Kidney tubule cell (primary cell): ENCODE data around the gene SPPL3.

Experiments used
- DNase-seq: peaks from one replicate; pipeline ENCODE4 v3.0.0-alpha.2; 2018; ENCODE audit warnings: low spot score

SPPL3 gene

DNA sequence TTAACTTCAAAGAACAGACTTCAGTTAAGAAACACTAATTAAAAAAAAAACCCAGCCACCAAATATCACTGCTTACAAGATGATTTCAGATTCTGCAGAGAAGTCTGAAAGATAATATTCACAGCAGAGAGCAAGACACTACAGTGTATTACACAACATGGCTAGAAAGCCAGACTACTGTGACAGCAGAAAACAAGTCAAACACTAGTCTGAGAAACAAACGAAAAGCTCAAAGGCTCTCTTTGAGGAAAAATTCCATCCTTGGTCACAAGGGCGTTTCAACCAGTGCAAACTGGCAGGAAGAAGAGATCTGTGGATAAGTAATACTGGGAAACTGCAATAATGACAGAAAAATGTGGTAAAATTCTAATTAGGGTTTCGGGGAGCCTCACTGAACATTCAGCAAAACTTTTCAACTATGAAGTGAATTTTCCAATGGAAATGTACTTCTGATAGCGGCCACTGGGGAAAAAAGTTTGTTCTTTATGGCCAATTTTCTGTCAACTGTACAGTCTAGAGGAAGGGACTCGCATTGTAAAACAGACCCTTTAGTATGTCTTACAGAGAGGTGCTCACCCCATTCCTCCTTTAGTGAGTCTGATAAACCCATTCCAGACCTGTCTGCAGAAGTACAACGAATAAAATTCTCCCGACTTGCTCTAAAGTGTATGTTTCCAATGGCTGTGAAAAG, 128.2 kb downstream of the SPPL3 start:
- no peak for DNase-seq

DNA sequence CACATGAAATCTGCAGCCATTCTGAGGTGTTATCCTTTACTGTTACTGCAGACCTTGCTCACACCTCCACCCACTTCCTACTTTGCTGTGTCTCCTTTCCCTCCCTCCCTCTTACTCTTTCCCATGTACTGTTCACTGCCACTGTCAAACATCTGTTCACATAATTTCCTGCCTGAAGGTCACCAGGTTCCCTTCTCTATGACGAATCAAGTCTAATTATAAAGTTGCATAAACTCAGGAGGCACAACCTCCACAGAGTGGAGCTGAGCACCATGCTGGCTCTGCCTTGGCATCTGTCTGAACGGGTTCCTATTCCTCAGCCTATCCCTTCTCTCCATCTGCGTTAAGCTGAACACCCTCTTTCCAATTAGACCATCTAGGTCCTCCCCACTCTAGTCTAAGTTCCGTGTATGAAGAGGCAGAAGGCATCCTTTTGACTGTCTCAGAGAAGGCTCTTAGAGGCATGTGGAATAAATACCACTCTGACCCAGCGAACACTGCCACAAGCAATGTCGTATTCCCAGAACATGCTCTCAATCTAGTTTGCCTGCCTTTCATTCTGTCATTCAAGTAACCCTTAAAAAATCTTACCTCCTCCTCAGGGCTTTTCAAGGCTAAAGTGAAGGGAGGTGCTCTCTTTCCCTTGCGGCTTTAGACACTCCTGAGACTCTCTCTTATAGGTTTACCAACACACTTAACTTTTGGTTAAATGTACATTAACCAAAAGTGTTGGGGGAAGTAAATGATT, 129.8 kb downstream of the SPPL3 start:
- no peak for DNase-seq

DNA sequence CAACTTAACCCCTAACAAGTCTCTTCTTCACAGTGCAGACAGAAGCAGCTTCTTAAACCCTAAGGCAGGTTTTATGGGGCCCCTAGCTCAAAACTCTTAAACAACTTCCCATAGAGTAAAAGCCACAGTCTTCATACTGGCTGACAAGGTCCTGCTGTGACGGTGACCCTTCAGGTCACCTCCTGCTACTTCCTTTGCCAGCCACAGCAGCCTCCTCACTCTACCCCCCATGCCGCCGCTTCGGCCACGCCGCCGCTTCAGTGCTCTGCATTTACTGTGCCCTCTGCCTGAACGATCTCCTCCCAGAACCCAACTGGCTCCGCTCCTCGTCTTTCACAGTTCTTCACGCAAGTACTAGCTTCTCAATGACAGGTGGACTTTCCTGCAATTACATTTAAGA, 133.1 kb downstream of the SPPL3 start:
- no peak for DNase-seq

DNA sequence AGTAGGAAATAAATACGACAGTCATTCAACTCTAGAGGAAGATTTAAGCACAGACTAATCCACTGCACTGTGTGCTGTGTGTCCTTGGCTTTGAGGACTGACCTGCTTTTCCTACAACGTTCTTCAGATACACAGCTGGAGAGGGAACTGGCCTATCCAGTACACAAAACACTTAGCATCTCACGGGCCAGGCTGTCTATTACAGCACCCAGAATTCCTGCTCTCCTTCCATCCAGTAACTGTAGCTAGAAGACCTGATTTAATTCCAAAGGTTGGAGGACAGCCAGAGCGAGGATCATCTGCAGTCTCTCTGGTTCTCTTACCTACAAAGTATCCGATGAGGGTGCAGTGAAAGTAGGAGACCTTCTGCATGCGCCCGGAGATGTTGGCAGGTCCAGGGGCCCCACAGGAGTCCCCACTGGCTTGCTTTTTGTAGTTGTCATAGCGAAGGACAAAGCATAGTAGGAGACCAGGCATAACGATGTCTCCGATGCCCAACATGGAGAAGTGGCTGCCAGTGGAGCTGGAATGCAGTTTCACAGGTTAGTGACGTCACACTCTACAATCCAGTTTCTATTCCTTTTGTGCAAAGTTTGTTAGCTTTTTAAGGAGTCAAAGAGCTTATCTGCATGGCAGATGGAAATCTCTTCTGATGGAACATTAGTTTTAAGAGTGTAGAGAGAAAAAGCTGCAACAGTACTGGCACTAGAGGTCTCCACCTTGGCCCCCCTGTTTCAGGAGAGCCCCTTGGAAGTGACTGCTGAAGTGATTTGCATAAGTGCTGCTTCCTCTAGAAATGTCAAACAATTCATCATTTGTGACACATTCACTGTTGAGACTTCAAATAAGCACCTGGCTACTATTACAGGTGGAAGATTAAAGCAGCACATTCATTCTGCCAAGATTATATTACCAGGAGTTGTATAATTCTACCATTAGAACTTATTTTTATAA, 136.8 kb downstream of the SPPL3 start:
- DNase-seq: no peak

DNA sequence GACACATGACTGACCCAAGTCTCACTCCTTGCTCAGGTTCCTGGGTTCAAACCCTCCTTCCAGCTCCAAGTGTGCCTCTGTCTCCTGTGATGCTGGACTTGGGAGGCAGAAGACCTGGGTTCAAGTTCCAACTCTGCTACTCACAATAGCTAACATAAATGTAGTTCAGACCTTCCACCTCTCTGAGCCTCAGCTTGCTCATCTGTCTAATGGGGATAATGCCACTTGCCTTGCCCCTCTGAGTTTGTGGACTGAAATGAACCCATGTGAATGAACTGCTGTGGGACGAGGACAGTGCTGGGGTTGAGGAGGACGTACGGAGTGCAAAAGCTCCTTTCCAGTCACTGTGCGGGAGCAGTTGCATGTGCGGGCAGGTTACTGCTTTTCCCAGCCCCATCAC, 137.6 kb downstream of the SPPL3 start:
- no peak for DNase-seq

DNA sequence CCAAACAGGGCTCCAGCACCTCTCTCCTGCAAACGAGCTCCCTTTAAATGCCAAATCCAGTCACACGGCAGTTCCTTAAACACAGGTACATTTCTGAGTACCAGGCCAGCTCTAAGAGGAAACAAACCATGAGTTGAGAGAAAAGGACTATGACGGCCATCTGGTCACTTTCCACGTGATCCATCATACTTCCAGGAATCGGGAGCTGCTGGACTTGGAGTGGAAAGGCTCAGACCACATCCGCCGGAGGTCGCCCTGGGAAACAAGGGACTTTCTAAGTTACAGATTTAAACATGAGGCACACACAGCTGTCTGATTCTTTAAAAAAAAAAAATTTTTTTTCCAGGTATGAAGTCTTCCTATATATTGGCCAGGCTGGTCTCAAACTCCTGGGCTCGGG, 139.3 kb downstream of the SPPL3 start:
- DNase-seq: no peak

DNA sequence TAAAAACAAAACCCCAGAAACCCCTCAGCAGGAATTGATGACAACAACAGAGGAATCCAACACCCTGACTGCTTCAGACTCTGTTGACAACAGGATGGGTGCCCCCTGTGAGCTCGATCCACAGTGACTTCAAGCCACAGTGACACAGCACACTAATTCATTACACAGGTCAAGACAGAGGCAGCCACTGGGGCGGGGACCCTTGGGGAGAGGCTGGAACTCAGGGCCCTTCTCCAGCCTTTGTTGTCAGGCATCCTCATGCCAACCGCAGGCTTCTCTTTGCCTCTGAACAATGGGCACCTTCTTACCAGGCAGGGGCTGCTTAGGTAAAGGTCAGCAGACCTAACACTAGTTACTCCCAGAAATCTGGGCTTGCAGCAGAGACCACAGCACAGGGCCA, 140.9 kb downstream of the SPPL3 start:
- no peak for DNase-seq

DNA sequence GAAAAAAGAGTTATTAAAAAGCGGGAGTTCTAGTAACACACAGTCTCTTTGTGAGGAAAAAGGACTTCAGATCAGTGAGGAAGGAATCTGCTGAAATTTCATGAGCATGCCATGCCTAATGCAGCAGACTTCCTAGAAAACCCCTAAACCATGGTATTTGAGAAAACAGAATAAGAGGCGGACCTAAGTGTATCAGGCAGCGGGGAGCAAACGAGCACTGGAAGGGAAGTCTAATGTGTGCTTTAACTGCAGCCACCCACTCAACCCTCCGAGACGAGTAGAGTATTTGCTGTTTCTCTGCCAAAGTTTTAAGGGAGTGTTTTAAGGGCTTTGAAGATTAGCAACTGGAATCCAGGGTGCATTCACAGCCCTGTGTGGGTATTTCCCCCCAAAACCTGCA, 142.1 kb downstream of the SPPL3 start:
- DNase-seq: no peak

DNA sequence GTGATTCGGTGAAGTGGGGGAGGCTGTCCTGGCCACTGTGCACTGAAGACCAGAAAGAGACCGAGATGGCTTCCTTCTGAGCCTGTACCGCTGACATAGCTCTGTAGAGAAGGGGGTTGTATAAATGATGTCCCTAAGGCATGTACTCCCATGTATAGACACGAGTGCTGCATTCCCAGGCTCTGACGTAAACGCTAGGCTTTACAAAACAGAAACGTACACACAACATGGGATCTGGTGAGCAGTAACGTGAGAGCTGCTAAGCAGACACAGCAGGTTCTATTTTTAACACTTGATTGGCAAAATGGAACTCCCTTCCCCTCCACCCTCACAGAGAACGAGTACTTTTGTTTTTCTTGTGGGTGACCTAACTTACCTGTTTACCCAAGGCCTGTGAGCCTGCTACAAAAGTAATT, 142.6 kb downstream of the SPPL3 start:
- DNase-seq: peak; percentile 55

DNA sequence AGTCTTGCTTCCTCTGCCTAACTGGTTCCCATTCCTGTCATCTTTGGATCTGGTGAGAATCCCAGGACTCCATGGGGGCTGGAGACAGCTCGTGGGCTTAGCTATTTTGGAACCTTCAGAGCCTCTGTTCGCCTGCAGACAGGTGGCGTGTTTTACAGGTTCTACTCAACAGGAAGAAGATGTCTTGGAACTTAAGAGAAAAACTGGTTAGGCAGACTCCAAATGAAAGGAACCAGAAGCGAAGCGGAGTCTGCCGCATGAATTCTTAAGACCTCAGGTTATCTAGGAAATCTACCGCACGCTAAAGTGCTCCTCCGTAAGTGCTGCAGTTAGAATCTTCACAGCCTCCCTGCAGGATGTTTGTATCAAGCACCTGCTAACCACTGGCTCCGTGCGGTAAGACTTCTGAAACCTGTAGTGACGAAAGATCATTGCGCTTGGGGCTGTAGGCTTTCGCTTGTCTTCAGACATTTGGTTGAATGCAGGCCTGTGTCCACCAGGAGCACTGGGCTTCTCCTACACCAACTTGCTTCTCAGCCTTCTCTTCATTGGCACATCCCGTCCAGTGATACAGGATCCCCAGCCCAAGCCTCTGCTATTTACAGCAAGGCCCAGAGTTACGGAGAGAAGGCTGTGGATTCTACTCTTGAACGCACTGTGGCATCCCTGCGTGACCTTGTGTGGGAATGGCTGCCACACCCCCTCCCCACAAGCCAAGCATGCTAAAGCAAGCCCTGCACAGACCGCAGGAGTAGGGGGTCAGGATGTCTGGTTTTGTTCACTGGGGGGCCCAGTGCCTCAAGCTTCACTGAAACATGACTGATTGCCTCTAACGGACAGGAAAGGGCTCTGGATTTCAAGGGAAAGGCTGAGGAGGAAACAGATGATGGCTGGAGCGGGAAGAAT, 143.6 kb downstream of the SPPL3 start:
- DNase-seq: no peak

DNA sequence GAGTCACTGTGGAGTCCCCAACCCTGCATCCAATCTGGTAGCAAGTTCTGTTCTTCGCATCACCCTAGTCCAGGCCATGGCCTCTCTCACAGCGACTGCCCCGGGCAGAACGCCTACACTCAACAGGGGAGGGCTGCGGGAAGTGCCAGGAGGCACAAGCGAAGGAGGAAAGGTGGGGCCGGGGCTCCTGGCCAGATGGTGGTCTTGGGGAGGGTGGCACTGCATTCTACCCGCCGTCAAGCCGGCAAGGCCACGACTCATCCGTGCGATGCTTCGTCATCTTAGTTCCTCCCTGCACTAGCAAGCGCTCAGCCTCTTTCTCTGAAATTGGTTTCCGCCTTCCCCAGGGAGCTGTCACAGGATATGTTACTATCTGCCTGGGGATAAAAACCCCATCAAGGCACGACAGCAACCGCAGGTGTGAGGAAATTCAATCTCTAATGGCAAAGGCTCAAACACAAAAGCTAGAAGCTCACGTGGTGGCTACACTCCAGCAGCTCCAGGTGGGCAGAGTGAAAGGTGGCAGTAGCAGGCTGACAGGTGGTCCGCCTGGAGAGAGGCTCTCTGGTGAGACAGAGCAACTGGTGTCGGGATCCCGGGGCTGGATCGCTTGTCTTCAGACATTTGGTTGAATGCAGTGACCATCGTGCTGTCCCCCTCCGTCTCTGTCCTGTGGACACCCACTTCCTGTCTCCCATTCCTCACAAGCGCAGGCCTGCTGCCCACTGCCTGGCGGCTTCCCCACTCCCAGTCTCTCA, 144.4 kb downstream of the SPPL3 start:
- no peak for DNase-seq

DNA sequence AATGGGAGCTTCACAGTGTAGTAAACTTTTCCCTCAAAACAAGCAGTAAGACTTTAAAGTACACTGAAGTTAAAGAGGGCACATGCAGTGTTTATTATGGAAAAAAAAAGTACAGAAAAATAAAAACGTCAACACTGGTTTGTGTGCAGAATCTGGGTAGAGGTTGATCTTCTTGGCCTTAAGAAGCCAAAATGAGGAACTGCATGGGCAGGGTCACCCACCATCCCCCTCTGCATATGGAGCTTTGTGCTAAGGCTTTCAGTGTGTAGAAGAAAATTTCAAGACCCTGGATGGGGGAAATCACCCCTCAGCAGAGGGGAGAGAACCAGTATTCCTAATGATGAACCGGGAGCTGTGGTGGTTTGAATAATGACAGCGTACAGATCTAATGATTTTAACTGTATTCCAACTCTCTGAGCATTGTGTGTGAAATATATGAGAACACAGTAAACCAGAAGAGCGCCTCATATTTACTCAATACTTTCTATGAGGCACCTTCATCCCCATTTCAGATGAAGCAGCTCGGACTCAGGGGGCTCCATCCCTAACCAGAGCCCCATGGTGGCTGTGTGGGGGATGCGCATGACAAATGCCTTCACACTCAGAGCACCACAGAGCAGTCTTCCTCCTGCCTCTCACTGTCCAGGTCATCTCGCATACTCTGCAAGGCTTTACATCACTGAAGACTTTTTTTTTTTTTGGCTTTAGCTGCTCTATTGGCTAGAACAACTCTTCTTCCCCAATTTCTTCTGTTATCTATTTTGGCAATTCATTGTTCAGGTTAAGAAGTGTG, 145.2 kb downstream of the SPPL3 start:
- DNase-seq: no peak

DNA sequence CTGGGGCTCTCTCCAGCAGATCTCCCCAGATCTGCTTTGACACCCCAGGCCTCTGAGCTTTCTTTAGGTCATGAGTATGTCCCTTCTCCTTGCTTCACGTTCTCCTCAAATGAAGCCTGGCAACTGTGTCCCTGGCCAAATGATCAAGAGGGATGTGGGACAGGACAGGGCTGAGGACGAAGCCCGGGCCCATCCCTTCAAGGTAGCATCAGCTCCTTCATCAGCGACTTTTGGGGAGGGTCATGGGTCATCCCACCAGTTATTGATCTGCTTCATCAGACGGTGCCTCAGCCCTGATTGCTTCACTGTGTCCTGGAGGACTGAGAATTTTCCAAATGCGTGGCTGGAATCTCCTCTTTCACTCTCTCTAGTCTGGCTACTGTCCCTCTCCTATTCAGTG, 146.2 kb downstream of the SPPL3 start:
- DNase-seq: no peak

DNA sequence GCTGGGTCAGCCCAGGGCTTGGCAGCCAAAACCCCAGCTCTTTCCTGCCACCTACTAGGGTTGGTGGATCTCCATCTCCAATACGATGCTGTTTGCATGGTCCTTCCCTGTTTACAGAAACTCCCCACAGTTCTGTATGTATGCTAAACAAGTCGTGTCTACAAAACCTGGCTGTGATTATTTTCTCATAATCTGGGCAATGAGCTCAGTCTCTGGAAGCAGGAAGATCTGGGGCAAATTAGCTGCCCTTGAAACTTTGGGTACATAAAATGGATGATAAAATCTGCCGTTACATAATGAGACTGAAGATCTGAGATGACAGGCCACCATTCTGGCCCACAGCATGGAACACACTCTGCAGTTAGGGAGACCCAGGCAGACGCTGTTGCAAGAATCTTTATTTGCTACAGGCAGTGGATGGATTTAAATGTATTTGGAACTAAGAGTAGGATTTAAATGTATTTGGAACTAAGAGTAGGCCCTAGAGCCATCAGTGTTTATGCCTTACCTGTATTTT, 146.9 kb downstream of the SPPL3 start:
- no peak for DNase-seq

DNA sequence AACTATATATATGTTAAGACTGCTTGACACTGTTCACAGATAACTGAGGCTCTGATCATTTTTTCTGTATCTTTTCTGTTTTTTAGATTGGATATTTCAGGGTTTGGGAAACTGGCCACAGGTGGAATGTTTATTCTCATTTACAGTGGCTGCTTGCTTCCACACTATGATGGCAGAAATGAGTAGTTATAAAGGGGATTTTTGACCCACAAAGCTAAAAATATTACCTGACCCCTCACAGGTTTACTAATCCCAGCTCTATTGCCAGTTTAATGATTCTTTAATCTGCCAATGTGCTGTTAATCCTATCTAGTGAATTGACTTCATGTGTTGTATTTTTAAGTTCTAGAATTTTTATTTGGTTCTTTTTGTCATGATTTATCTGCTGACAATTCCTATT, 148.9 kb downstream of the SPPL3 start:
- no peak for DNase-seq

DNA sequence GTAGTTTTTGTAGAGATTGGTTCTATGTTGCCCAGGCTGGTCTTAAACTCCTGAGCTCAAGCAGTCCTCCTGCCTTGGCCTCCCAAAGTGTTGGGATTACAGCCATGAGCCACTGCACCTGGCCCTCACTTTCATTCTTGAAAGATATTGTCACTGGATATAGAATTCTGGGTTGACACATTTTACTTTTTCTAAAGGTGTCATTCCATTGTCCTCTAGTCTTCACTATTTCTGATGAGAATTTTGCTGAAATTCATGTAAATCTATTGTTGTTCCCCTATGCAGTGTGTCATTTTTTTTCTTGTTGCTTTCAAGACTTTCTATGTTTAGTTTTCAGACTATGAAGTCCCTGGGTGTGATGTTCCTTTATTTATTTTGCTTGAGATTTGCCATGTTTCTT, 149.4 kb downstream of the SPPL3 start:
- no peak for DNase-seq

DNA sequence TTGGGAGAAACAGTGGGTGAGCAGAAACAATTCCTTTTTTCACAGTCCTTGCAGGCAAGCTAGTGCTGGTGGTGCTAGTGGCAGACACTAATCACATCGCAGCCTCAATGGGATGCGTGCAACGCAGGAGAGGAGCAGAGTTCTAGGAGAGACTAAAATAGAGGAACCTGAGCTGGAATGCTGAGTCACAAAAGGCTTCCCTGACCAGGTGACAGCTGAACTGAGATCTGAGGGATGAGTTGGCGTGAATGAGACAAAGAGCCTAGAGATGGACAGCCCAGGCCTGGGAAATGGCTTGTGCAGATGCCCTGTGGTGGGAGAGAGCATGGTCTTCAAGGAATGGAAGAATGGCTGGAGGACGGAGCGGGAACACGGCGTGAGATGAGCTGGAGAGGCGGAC, 152.8 kb downstream of the SPPL3 start:
- DNase-seq: peak; percentile 16

DNA sequence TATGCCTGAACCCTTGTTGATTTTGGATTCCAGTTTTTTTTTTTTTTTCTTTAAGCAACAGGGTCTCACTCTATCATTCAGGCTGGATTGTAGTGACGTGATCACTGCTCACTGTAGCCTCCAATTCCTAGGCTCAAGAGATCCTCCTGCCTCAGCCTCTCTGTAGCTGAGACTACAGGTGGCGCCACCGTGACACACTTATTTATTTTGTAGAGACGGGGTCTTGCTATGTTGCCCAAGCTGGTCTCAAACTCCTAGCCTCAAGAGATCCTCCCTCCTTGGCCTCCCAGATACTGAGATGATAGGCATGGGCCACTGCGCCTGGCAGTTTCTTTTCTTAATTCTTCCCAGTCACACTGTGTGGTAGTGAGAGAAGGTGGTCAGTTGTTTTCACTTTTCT, 153.4 kb downstream of the SPPL3 start:
- DNase-seq: no peak

DNA sequence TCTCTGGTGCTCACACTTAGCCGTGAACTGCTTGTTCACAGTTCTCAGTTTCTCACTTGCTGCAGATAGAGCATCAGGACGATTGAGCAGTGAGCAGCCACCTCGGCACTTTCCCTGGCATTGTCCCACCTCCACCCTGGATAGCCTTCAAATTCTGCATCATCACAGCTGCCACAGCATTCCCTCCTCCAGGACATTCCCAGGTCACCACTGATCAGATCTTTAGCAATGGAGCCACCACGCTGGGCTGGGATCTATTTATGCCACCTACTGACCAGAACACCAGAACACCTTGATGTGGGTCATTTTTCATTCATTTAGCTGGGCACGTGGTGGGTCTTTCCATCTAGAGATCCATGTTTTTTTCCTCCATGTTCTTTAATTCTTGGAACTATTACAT, 154.9 kb downstream of the SPPL3 start:
- DNase-seq: no peak

DNA sequence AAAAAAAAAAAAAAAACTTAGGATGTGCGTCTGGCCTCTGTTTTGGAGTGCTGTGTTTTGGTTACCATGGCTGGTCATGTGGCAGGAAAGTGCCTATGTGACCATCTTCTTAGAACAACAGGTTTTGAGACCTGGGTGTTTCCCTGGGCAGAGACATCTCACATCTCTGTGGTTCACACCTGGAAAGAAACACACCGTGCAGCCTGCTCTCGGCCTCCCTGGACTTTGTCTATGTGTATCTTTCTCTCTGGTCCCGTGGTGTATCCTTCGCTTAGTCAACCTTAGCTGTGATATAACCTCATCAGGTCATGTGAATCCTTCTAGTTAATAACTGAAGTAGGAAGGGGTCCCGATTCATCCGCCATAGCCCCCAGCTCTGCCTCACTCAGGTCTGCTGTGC, 155.9 kb downstream of the SPPL3 start:
- DNase-seq: no peak
